Activated CD8-positive, alpha-beta memory T cell treated with anti-CD3 and anti-CD28 coated beads, Interleukin-2, amount 10 ng/mL, durations not matched to agents 7 days and 5 days (primary cell): ENCODE results near the gene RBBP6. TPM values are rescaled to one million over a fixed set of nuclear protein-coding genes. Genes with fewer than 3 reads are reported as not detected.
A peak's percentile ranks its signal among the peaks of the same experiment; 100 is the strongest.

Experiments used
- ATAC-seq: fragments of 150-1000 bp; cut with Tn5 transposase; one replicate; pipeline ENCODE4 v1.10.0; 2021; ENCODE audit warnings: moderate library complexity
- CTCF ChIA-PET: fragments of 350-600 bp; sonication (Branson Sonifier 250); formaldehyde crosslinking; loops from one replicate; lab custom pipeline; 2021; ENCODE audit warnings: antibody characterized with exemption; lab: Charles Lee
- DNase-seq: peaks from one replicate; pipeline ENCODE4 v3.0.0-alpha.2; 2020
- H3K27ac Mint-ChIP-seq: one replicate; pipeline ENCODE4 v1.8.0; 2021; ENCODE audit warnings: mild to moderate bottlenecking, mixed read lengths
- H3K27me3 Mint-ChIP-seq: one replicate; pipeline ENCODE4 v1.8.0; 2021; ENCODE audit warnings: mixed read lengths
- H3K36me3 Mint-ChIP-seq: one replicate; pipeline ENCODE4 v1.8.0; 2021; ENCODE audit warnings: mild to moderate bottlenecking, mixed read lengths
- H3K4me1 Mint-ChIP-seq: one replicate; pipeline ENCODE4 v1.8.0; 2021; ENCODE audit warnings: mixed read lengths
- H3K4me3 Mint-ChIP-seq: one replicate; pipeline ENCODE4 v1.8.0; 2021; ENCODE audit warnings: mild to moderate bottlenecking, moderate library complexity, mixed read lengths
- H3K9me3 Mint-ChIP-seq: one replicate; pipeline ENCODE4 v1.8.0; 2022; ENCODE audit warnings: low read depth, mixed read lengths
- total RNA-seq, 2 experiments: library from RNA; stranded (reverse); gene quantifications; one replicate each; pipeline ENCODE4 v1.2.3, GENCODE V29; 2021

Gene RBBP6
- total RNA-seq, 2 experiments from 2014 or later: 60.4 to 72.4 TPM

GRCh38 chr16:24511174-24511573 lies 28.2 kb upstream of the RBBP6 start:
- H3K4me3 Mint-ChIP-seq: no peak overlapping the region
- no peaks in the 10 kb centered on the region for H3K4me1 Mint-ChIP-seq
- no peak for ATAC-seq
- H3K27me3 Mint-ChIP-seq: peaks cover 17% of the 10 kb centered on the region
- H3K27ac Mint-ChIP-seq: no peak overlapping the region
- no peaks in the 10 kb centered on the region for H3K36me3 Mint-ChIP-seq
- no peak for DNase-seq
- CTCF ChIA-PET: no interaction called here
- H3K9me3 Mint-ChIP-seq: no peaks in the 10 kb centered on the region

- no peak for DNase-seq
- CTCF ChIA-PET: no interaction called here
- no peak overlapping the region for H3K4me3 Mint-ChIP-seq
Measured at GRCh38 chr16:24511792-24512191, 27.6 kb upstream of the RBBP6 start.

GRCh38 chr16:24514096-24514495 lies 25.3 kb upstream of the RBBP6 start:
- no peak for DNase-seq
- Mint-ChIP-seq H3K4me1 (peaks cover 5% of the 10 kb centered on the region), H3K36me3 (no peaks in the 10 kb centered on the region), H3K27me3 (peaks cover 14% of the 10 kb centered on the region), H3K9me3 (no peaks in the 10 kb centered on the region), H3K4me3 (no peak overlapping the region), H3K27ac (no peak overlapping the region)
- CTCF ChIA-PET: interaction anchor here (6.1 kb wide), 1 partner anchor 10 kb away, joined by 26 read pairs; no protein-coding TSS in a partner anchor
- no peak for ATAC-seq

More at GRCh38 chr16:24511792-24512191, 27.6 kb upstream of the RBBP6 start:
- Mint-ChIP-seq H3K27me3 (peaks cover 19% of the 10 kb centered on the region), H3K9me3 (no peaks in the 10 kb centered on the region), H3K27ac (no peak overlapping the region), H3K4me1 (peaks cover 1% of the 10 kb centered on the region), H3K36me3 (no peaks in the 10 kb centered on the region)
- ATAC-seq: no peak

GRCh38 chr16:24515186-24515585 lies 24.2 kb upstream of the RBBP6 start:
- Mint-ChIP-seq H3K27me3 (peaks cover 9% of the 10 kb centered on the region), H3K36me3 (no peaks in the 10 kb centered on the region), H3K4me1 (peaks cover 5% of the 10 kb centered on the region), H3K4me3 (no peak overlapping the region), H3K9me3 (no peaks in the 10 kb centered on the region), H3K27ac (no peak overlapping the region)
- no peak for DNase-seq
- CTCF ChIA-PET: interaction anchor here (6.1 kb wide), 1 partner anchor 12 kb away, joined by 26 read pairs; no protein-coding TSS in a partner anchor
- ATAC-seq: no peak

GRCh38 chr16:24516900-24517669 lies 22.3 kb upstream of the RBBP6 start:
- peak; percentile 78 for ATAC-seq
- DNase-seq: peak; percentile 83
- Mint-ChIP-seq H3K4me3 (peak overlapping the region; percentile 35), H3K9me3 (no peaks in the 10 kb centered on the region), H3K4me1 (peaks cover 12% of the 10 kb centered on the region), H3K27ac (no peak overlapping the region), H3K27me3 (peaks cover 6% of the 10 kb centered on the region), H3K36me3 (no peaks in the 10 kb centered on the region)
- CTCF ChIA-PET: interaction anchor here (0.5 to 6.1 kb wide), 17 partner anchors 9 to 709 kb away, joined by 3 to 26 read pairs (median 4); partner anchors contain the start of gene RBBP6

GRCh38 chr16:24518498-24518897 lies 20.9 kb upstream of the RBBP6 start:
- no peaks in the 10 kb centered on the region for H3K9me3 Mint-ChIP-seq
- CTCF ChIA-PET: interaction anchor here (0.7 to 6.1 kb wide), 6 partner anchors 9 to 276 kb away, joined by 3 to 26 read pairs (median 5); no protein-coding TSS in a partner anchor
- H3K36me3 Mint-ChIP-seq: no peaks in the 10 kb centered on the region
- H3K4me3 Mint-ChIP-seq: no peak overlapping the region
- DNase-seq (no peak), ATAC-seq (no peak)
- peaks cover 6% of the 10 kb centered on the region for H3K27me3 Mint-ChIP-seq
- no peak overlapping the region for H3K27ac Mint-ChIP-seq
- peaks cover 12% of the 10 kb centered on the region for H3K4me1 Mint-ChIP-seq

- Mint-ChIP-seq H3K36me3 (peaks cover 1% of the 10 kb centered on the region), H3K9me3 (no peaks in the 10 kb centered on the region), H3K4me1 (peaks cover 30% of the 10 kb centered on the region), H3K27me3 (peaks cover 5% of the 10 kb centered on the region), H3K27ac (no peak overlapping the region), H3K4me3 (no peak overlapping the region)
- CTCF ChIA-PET: interaction anchor here (1.9 kb wide), 1 partner anchor 13 kb away, joined by 5 read pairs; no protein-coding TSS in a partner anchor
- no peak for ATAC-seq
- no peak for DNase-seq
Measured at GRCh38 chr16:24520983-24521382, 18.4 kb upstream of the RBBP6 start.

GRCh38 chr16:24522751-24523150 lies 16.6 kb upstream of the RBBP6 start:
- Mint-ChIP-seq H3K36me3 (peaks cover 1% of the 10 kb centered on the region), H3K4me1 (peaks cover 28% of the 10 kb centered on the region), H3K27me3 (no peaks in the 10 kb centered on the region), H3K4me3 (no peak overlapping the region), H3K9me3 (no peaks in the 10 kb centered on the region), H3K27ac (no peak overlapping the region)
- DNase-seq (no peak), ATAC-seq (no peak)
- CTCF ChIA-PET: no interaction called here

GRCh38 chr16:24523569-24523968 lies 15.8 kb upstream of the RBBP6 start:
- Mint-ChIP-seq H3K36me3 (peaks cover 1% of the 10 kb centered on the region), H3K9me3 (no peaks in the 10 kb centered on the region), H3K27me3 (no peaks in the 10 kb centered on the region), H3K27ac (no peak overlapping the region), H3K4me1 (peaks cover 28% of the 10 kb centered on the region), H3K4me3 (no peak overlapping the region)
- CTCF ChIA-PET: no interaction called here
- DNase-seq: no peak
- ATAC-seq: no peak

GRCh38 chr16:24524855-24525677 lies 14.3 kb upstream of the RBBP6 start:
- ATAC-seq (no peak), DNase-seq (no peak)
- H3K4me1 Mint-ChIP-seq: peaks cover 28% of the 10 kb centered on the region
- H3K9me3 Mint-ChIP-seq: no peaks in the 10 kb centered on the region
- peaks cover 1% of the 10 kb centered on the region for H3K36me3 Mint-ChIP-seq
- H3K27ac Mint-ChIP-seq: no peak overlapping the region
- no peak overlapping the region for H3K4me3 Mint-ChIP-seq
- CTCF ChIA-PET: interaction anchor here (0.6 to 2.6 kb wide), 6 partner anchors 8 to 483 kb away, joined by 3 to 15 read pairs (median 4); no protein-coding TSS in a partner anchor
- no peaks in the 10 kb centered on the region for H3K27me3 Mint-ChIP-seq

GRCh38 chr16:24525970-24526559 lies 13.3 kb upstream of the RBBP6 start:
- no peak overlapping the region for H3K4me3 Mint-ChIP-seq
- no peaks in the 10 kb centered on the region for H3K27me3 Mint-ChIP-seq
- no peak for DNase-seq
- no peak overlapping the region for H3K27ac Mint-ChIP-seq
- ATAC-seq: no peak
- peaks cover 1% of the 10 kb centered on the region for H3K36me3 Mint-ChIP-seq
- CTCF ChIA-PET: interaction anchor here (2.3 to 2.6 kb wide), 2 partner anchors 9 to 22 kb away, joined by 9 to 15 read pairs; no protein-coding TSS in a partner anchor
- H3K4me1 Mint-ChIP-seq: peaks cover 26% of the 10 kb centered on the region
- H3K9me3 Mint-ChIP-seq: no peaks in the 10 kb centered on the region

- Mint-ChIP-seq H3K27ac (no peak overlapping the region), H3K27me3 (no peaks in the 10 kb centered on the region), H3K4me1 (peaks cover 21% of the 10 kb centered on the region), H3K36me3 (peaks cover 1% of the 10 kb centered on the region), H3K4me3 (no peak overlapping the region), H3K9me3 (no peaks in the 10 kb centered on the region)
- CTCF ChIA-PET: interaction anchor here (0.6 to 2.6 kb wide), 5 partner anchors 10 to 635 kb away, joined by 3 to 15 read pairs (median 8); partner anchors contain the start of gene RBBP6
- DNase-seq (no peak), ATAC-seq (no peak)
Measured at GRCh38 chr16:24526701-24527495, 12.5 kb upstream of the RBBP6 start.
